HG02870 (cell line): ENCODE measurements around the gene TNS1.
"Not testable (repeated sequence)": the region's sequence is repeated elsewhere in the genome, so short reads cannot be mapped to it uniquely, and the experiment has no call there.

Source experiments
- ATAC-seq: cut with Tn5 transposase; IDR thresholded peaks from one replicate; pipeline ENCODE4 v1.9.1; 2021; ENCODE audit warnings: mild to moderate bottlenecking, moderate library complexity; ENCODE audit not compliant: unreplicated experiment

The TNS1 gene

DNA sequence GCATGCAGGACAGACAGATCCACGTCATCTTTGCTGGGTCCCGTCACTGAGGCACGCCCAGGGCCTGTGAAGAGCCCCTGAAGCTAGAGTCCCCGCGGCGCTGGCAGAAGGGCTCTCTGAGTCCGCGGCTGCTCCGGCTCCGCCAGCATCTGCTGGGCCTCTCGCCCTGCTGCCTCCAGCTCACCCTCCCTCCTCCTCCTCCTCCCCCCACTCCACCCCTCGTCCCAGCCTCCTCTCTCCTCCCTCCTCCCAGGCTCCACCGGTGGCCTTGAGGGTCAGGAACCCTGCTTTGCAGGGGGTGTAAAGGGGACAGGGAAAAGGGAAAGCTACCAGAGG, at the start of gene TNS1:
TNS1 (minus strand) TSS at position 151 of the 336 bp plus-strand sequence; CDS start at position 28, 123 bp downstream.
- no peak for ATAC-seq

GRCh38 chr2:218051903-218052302, 49.1 kb upstream of the TNS1 start:
- ATAC-seq, result no peak

GRCh38 chr2:218047536-218048225, 44.9 kb upstream of the TNS1 start:
- no peak for ATAC-seq

GRCh38 chr2:218046238-218046637, 43.4 kb upstream of the TNS1 start:
- ATAC-seq, result peak; percentile 91

- not testable (repeated sequence) for ATAC-seq
Measured at GRCh38 chr2:218044599-218044998, 41.8 kb upstream of the TNS1 start.

DNA sequence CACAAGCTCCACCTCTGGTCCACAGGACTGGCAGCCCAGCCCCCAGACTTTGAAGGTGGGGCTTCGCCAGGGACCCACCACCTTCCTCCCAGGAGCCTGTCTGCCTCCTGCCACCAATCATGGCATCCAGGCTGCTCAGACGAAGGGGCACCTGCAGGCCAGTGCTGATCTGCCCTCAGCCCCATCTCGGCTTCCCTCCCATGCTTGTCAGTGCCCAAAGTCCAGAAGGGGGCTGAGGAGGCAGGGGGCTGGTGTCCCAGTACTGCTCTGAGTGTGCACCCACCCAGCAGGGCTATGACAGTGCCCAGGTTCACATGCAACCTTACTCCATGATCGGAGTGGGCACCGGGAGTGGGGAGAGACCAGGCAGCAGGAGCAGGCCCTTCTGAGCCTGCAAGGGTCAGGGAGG, 40.9 kb upstream of the TNS1 start:
- ATAC-seq, result no peak

GRCh38 chr2:218043100-218043499, 40.3 kb upstream of the TNS1 start:
- ATAC-seq, result no peak

DNA sequence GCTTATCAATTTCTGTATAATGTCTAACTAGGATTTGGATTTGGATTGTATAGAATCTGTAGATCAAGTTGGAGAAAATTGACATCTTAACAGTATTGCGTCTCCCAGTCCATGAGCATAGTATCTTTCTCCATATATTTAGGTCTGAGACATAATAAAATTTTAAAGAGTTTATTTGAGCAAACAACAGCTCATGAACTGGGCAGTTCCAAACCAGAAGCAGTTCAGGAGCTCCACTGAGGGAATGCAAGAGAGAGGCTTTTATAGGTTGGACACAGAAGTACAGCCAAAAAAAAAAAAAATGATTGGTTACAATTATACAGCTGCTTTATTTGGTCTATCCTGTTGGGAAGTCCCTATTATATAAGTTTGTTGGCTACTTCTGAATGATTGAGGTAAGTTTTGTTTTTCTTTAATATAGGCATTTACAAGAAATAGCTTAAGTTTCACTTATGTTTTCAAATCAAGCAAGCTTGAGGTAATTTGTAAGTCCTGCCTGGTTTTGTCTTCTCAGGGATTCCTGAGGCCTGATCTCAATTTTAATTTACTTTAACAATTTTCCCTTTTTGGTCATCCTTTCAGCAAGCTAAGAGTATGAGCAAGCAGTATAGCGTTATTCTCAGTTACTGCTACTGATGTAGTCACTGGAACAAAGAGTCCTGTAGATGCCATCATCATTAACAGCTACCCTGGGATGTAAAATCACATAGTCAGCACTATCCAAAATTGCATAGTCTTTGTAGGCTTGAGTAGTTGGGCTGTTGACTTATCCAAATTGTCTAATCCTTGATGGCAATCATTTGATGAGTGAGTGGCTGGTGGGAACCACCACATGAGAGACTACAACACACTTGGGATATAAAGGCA, 38.7 kb upstream of the TNS1 start:
- ATAC-seq, result no peak

- no peak for ATAC-seq
Measured at GRCh38 chr2:218040883-218041282, 38.1 kb upstream of the TNS1 start.

DNA sequence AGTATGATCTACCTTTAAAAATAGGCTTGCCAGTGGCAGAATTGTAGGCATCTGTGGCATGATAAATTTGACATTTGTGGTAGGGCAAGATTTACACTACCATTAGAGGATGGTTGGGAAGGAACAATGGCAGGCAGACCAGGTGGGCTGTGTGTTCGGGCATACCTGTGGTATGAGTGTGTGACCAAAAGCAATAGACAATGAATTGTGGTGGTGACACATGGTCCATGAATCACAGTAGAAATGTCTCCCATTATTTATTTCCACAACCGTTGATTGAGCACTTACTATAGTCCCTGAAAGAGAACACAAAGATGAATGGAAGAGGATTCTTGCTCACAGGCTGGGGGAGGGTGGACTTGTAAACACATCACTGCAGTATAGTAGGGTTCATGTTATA, 36.4 kb upstream of the TNS1 start:
- no peak for ATAC-seq

DNA sequence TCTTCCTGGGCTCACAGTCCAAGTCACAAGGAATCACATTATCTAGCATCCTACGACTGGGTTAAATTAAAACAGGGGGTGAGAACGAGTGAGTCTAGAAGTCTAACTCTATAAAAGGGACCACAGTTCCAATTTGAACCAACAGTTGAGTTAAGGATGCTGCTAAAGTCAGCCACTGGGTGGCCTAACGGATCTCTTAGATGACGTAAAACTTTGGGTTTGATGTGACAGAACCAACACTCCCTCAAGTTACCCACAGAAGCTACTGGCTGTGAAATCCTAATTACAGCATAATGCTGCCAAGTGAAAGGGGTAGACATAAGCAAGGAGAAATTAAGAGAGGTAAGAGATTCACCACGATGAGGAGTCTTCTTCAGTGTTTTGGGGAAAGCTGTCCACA, 33.6 kb upstream of the TNS1 start:
- no peak for ATAC-seq

DNA sequence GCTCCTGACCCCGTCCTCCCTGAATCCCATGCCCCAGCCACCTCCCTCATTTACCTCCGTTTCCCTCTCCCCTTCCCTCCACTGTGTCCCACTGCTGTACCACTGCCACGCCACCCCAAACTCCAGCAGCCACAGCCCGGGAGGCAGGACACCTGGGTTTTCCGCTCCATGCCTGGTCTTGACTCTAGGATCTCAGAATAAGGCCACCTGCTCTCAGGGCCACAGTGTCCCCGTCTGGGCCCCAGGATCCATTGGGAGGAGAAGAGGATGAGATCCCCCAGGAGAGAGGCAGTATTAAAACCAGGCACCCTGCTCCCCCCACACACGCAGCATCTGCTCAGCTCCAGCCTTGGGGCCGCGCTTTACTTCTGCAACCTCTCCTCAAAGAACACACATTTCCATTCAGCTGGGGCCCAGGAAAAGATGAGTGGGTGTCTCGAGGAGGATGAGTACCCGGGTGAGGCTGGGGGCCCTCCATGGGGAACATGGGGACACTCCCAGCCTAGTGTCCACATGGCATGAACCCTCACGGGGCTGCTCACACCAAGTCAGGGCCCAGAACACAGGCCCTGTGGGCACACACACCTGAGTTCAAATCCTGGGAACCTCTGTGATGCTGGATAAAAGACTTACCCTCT, 32.8 kb upstream of the TNS1 start:
- ATAC-seq, result no peak

DNA sequence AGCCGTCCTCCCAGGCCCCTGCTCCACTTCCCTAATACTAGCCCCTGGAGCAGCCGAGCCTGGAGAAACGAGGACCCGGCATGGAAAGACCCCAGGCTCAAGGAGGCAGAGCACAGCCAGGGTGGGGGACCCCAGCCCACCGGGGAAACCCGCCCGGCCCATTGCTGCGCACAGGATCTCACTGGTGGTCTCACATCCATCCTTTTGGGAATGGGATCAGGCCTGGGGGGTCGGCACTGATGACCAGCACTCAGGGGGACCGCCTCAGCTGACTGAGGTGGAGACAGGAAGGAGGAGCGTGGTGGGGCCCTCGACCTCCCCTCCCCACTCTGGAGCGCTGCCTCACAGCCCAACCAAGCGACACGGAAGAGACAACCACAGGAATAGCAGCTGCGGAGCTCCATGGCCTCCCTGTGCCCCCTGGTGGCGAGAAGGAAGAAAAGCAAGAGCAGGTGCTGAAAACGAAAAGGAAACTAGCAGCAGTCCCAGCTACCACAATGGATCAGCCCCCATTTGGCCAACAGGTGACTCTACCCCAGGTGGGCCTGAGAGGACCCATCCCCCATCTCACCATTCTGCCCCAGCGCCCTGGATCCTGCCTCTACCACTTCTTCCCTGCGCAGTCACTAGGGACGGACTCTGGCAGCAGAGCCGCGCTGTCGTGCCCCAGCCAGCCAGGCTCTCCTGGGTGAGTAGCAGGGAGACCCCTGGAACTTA, 31.9 kb upstream of the TNS1 start:
- peak; percentile 81 for ATAC-seq

DNA sequence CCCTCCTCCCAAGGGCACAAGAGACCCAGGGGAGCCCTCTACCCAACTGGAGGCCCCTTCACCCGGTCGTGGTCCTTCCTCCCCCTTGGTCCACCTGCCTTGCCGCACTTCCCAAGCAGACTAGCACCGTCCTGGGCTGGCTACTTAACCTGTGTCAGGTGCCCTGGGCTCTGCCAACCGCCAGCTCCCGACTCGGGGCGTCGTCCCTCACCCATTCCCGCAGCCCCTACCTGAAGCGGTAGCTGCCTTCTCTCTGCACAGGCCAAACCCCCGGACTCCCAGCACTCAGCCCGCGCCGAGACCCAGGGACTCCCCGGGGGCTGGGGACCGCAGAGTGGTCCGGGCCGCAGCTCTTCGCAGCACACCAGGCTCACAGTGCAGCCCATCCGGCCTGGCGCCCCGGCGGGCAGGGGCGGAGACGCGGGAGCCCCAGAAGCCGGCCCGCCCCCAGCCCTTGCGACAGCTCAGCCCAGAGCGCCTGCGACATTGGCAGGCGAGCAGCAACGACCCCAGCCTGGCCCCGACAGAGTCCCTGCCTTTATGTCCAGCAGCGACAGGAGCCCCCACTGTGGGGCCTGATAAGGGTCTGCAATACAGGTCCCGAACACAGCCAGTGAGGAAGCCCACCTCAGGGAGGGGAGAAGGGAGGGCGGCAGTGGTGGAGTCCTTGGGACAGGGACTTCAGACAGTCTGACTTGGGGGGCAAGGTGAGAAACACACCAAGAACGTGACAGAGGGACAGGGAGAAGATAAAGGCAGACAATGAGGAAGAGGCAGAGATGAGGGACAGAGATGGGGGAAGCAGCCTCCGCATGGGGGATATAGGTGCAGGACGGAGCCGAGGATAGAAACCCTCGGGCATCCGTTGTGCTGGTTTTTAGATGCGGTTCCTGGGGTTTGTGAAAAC, 31.0 kb upstream of the TNS1 start:
- ATAC-seq, result no peak

- no peak for ATAC-seq
Measured at GRCh38 chr2:218033208-218033589, 30.4 kb upstream of the TNS1 start.

- no peak for ATAC-seq
Measured at GRCh38 chr2:218032336-218033171, 29.8 kb upstream of the TNS1 start.

GRCh38 chr2:218031771-218032257, 29.0 kb upstream of the TNS1 start:
- ATAC-seq, result no peak

- no peak for ATAC-seq
Measured at GRCh38 chr2:218031261-218031660, 28.5 kb upstream of the TNS1 start.
